GM18526 (cell line): ENCODE measurements around the gene ATP6V0A4.

Experiments used
- POLR2A ChIP-seq: IDR thresholded peaks from 3 replicates; pipeline ENCODE4 v1.6.1; 2011; ENCODE audit not compliant: insufficient read length; ENCODE audit errors: extremely low read depth

The ATP6V0A4 gene

DNA sequence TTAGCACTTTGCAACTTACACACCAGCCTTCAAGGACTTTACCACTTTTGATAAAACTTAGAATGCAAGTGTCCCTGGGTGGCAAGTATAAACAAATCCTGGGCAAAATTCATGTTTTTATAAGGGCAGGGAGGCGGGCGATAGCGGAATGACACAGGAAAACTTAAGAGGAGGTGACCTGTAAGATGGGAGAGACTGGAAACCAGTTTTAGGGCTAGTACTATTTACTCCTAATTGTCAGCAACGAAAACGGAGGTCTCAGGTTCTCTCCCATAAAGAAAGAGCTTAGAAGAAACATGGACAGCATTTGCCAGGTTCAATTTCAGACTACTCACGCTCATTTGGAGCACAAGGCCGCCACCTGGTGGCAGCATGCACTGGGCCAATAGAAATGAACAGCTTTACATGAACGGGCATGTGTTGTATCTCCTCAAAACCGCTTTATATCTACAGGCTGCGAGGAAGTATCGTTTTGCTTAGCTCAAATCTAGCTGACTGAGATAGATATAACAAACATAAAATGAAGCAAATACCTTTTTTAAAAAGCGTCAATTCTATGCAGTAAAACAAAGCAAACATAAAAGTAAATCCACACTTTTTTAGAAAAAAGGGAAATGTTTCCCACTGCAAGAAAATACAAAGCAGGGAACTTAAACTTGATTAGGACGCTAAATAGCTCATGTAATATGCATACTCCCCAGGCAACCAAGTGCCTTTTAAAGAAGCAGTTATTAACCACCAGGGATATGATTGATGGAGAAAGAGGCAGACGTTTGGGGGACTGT, 59.3 kb downstream of the ATP6V0A4 start:
- TF ChIP-seq POLR2A: no peak

DNA sequence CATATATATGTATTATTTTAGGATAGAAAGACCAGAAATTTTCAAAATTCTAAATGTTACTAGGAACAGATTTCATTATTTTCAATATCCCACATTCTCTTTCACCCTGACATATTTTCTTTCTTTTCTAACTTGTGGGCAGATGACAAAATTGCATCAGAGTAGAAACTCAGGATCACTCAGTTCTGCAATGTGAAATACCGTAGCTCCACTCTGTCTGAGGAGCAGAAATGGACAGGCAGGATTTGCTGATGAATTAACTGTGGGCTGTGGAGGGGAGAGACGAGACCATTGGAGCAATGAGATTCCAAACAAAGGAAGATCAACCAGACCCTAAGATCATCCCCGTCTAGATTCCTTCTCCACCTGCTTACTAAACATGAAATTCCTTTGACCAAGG, 59.9 kb downstream of the ATP6V0A4 start:
- TF ChIP-seq POLR2A: no peak

DNA sequence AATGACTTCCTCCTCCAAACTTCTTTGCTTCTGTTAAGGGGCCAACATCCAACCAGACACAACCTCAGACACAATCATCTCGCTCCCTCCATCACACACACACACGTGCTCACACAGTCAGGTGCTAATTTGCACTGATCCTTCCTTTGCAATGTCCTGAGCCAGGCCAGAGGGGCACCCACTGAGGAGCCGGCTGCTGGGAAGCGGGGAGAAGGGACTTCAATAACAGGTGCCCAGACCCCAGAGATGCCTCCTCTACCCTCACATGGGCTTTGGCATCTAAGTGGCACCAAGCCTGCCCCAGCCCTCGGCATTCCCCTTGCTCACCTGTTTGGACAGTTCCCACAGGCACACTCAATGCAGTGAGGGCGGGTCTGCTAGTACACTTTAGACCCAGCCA, 62.6 kb downstream of the ATP6V0A4 start:
- TF ChIP-seq POLR2A: no peak

DNA sequence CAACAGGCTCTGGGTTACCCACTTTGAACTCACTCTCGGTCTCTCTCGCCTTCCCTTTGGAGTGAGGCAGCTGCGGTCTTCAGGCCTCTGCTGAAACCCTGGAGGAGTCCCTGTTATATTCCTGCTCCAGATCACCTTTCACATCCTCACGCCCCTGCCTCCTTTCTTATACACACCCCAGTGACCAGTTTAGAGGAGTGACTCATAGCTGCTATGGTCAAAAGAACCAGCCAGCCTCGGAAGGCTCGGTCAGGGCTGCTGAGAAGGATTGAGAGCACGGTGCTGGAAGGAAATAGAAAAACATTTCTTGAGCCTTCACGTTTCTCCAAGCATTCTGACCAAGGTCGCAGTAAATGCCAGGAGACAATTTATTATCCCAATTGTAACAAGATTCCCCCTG, 68.6 kb downstream of the ATP6V0A4 start:
- TF ChIP-seq POLR2A: no peak

DNA sequence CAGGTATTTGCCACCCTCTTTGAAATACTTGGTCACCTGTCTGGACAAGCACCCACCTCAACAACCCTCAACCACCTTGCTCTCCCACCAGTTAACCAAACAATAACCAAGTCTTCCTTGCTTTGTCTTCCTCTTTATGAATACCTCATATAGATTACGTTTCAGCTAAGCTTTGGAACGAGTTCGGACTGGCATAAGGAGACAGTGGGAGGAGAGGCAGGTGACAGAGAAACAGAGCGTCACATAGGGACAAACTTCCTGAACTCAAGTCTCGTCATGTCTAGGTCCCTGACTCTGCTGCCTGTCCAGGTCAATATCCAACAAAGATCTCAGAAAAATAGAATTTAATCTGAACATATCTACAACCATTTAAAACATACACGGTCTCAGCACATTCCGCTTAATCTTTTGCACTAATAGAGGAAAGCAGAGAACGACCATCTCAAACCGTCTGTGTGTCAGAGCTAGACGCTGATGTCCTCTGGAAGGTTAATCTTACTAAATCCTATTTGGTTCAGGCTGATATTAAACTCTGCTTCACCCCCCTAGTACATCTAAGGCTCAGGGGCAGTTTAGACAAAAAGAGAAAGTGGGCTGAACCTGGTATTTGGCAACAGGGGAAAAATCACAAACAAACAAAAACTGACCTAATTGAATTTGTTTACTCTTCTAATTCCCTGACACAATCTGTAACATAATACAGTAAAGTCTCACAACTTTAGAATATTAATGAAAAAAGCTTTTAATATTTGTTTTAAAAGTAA, 70.5 kb downstream of the ATP6V0A4 start:
- no peak for TF ChIP-seq POLR2A

DNA sequence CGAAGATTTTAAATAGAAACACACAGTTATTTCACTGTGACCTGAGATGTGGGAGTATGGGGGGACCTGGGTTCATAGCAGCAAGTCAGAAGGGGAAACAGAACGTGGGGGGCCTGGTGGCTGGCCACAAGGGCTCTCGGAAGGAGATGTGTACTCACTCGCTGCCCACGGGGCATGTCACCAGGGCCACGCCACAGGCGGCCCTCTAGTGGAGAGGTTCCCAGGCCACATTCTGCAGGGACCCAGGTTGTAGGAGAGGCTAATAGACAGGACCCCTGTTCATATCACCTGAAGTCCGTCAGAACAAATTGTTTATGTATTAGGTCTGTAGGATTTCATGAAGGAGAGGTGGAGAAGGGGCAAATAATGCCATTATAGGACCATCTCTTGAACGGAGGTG, 71.7 kb downstream of the ATP6V0A4 start:
- no peak for TF ChIP-seq POLR2A

DNA sequence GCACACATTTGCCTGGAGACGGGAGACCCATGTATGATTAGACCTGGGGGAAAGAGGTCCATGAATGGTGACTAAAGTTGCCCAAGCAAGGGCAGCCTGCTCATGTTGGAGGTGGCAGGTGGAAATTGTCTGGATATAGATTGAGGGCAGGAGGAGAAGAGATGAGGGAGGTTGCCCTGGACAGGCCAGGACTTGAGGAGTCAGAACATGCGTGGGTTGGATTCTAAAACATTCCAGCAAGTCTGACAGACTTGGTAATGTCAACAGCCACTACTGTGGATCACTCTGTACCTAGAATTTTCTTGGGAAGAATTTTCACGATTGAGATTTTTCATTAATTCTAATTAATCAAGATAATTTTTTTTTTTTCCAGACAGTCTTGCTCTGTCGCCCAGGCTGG, 77.7 kb downstream of the ATP6V0A4 start:
- TF ChIP-seq POLR2A: no peak

DNA sequence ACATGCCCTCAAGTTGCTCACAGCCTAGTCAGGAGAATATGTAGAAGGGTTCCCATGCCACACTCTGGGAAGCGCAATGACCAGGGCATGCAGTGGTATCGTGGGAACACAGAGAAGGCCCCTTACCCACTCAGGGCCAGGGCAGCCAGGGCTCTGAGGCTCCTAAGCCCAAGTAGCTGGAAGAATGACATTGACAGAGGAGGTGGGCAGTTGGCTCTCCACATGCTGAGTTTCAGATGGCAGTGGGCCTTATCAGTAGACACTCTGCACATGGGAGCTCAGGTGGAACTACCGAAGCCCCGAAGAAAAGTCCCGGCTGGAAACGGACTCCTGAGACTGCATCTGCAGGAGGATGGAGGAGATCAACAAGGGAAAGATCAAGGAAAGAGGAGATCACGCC, 81.1 kb downstream of the ATP6V0A4 start:
- no peak for TF ChIP-seq POLR2A

DNA sequence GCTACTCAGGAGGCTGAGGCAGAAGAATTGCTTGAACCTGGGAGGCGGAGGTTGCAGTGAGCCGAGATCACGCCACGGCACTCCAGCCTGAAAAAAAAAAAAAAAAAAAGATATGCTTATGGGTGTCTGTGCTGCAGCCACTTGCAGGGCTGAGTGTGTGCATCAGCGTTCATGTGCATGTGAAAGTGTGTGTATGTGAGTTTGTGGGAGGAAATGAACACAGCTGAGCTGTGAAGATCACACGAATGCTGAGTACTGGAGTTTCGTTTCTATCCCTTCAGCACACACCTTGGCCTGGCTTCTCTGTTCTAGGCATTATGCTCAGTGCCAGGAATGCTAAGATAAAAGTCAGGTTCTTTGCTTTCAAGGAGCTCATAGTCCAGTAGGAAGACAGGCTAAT, 84.8 kb downstream of the ATP6V0A4 start:
- TF ChIP-seq POLR2A: no peak

DNA sequence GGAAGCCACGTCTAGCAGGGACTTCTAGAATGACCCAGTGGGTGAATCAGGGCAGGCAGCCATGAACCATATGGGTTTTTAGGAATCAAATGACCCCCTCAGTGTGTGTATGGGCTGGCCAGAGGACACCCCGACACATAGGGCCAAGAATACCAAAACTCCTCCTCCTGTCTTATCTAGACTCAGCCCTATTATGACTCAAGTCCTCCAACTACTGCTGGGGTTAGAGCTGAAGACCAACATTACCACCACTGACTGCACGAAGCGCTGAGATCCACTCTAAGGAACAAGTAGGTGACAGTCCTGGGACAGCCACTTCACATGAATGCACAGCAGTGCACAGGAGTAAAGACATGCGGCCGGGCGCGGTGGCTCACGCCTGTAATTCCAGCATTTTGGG, 85.3 kb downstream of the ATP6V0A4 start:
- TF ChIP-seq POLR2A: no peak

DNA sequence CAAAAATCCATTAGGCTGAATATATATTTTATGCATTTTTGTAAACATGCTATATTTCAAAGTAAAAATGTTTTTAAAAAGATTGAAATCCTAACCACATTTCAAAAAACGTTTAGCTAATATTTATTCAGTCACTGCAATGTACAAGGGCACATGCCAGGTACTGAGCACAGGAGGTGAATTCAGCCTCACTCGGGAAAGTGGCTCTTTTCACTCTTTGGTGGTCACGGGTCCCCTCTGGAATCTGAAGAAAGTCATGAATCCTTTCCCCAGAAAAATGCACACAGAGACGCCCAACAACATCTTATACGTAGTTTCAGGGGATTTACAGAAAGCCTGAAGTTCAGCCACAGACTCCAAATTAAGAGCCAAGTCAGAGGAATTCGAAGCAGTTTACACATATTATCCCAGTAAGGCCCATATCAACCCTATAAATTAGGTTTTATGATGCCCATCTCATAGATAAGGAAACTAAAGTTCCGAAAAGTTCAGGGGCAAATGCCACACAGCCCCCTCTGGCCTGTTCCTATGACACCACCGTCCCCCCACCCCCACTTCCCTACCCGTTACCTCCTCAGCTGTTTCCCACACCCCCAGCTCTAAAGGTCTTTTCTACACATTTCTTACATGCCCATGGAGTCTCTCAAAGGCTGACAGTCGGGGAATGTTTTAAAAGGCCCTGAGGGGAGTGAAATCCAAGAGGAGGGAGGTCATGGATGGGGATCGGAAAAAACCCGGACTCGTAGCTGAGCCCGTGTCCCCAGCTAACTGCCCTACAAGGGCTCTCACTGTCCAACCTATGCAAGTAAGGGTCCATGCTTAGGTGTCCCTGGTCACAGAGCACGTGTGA, 87.2 kb downstream of the ATP6V0A4 start:
- TF ChIP-seq POLR2A: no peak

DNA sequence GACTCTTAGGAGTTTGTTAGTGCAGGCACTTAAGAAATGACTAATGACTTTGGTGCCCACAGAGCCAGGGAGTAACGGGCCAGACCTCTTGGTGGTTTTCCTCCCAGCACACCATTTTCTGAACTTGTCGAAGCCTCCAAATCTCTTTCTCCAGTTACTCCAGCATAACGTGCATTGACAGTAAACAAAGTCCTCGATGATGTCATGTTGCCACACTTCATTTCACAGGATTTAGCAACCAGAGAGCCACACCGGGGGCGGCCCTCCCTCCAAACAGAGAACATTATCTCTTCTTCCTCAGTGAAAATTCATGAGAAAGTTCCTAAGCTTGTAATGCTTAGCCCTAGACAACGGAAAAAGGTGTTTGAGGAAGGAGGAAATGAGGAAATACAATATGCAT, 92.8 kb downstream of the ATP6V0A4 start:
- TF ChIP-seq POLR2A: no peak

DNA sequence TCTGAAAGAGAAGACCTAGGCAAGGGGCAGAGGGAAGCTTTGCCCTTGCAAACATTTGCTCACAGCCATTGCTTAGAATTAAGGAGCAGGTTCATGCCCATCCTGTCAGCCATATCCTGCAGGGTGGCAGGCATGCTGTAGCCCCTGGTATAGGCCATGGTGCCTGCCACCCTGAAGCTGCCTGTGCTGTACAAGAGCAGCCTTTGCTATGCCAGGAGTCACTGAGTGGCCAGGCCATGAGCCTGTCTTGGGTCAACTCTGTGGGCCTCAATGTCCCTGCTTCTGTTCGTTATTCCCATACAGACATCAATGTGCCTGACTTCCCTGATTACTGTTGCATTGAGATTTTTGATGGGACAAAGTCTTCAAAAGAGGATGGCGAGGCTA, 96.5 kb downstream of the ATP6V0A4 start:
- no peak for TF ChIP-seq POLR2A

DNA sequence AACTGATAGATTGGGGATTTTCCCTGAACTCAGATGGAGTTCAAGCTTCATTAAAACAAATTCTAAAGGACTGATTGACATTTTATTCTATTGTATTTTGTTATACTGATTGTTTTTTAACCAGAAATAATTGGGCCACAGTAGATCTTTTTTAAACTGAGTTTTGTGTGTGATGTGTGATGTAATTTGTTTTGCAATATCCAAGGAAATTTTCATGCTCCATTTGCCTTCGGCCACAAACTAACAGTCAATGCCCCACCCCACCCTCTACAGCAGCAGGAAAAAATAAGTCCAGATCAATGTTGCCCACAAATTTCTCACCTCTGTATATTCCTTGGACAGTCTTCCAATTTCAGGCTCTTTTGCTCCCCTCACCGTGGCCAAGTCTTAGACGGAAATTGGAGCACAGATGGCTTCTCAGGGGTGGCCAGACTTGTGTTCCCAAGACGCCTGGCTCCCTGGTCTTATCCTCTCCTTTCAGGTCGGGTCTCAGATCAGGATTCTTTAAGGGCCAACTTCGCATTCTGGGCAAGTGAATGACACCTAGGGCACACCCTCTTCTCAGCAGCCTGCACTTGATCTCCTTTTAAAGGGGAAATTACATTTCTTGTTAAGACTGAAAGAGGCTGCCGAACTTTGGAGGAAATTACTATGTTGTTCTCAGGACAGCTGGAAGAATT, 97.0 kb downstream of the ATP6V0A4 start, which contains the start of gene SVOPL:
TSS of gene SVOPL (minus strand) at position 506 of the 680 bp plus-strand sequence. CDS start 22,317 bp downstream, outside the sequence.
- TF ChIP-seq POLR2A: no peak

DNA sequence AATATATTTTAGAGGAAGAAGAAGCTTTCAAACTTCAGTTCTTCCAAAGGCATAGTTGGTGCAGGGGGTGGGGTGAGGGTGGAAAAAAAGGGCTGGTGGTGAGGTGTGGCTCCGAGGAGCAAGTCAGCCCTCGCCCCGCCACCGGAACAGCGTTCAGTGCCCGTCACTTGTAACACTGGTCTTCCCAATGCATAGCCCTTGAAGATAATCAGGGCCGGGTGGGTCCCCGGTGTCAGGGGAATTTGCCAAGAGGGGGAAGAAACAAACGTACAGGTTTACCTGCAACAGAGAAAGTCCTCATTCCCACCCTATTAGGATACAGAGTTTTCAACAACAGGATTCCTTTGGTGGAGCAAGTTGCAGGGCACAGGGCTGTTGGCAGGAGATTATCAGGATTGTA, 98.3 kb downstream of the ATP6V0A4 start:
- no peak for TF ChIP-seq POLR2A
